ENCODE data around the gene MRTFA. TPM values are rescaled to one million over a fixed set of nuclear protein-coding genes. Genes with fewer than 3 reads are reported as not detected.

Gene MRTFA
- polyA plus RNA-seq, 2 of the 4 experiments (the other 2 are of a cell fraction): 6.8 to 48.3 TPM

DNA sequence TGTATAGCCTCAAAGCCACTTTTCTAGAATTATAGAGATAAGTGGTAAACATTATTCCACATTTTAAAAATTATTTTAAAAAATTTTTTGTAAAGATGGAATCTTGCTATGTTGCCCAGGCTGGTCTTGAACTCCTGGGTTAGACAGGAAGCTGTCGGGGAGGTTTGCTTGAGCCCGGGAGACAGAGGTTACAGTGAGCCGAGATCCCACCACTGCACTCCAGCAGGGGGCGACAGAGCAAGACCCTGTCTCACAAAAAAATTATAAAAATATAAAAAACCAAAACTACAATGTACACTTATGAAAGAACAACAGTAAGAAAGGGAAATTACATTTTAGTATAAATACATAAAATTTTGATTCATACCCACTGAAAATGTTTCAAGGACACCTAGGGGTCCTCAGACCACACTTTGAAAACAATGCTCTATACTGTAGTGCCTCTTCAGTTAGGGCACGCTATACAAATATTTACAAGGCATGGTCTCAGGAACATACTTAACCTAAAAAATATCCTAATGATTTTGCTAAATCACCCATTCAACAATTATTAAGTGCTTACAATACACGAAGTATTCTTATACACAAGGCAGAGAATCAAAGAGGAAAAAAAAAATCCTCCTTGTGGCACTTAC, 111.2 kb downstream of the MRTFA start:
- TF ChIP-seq, protein P1, sequence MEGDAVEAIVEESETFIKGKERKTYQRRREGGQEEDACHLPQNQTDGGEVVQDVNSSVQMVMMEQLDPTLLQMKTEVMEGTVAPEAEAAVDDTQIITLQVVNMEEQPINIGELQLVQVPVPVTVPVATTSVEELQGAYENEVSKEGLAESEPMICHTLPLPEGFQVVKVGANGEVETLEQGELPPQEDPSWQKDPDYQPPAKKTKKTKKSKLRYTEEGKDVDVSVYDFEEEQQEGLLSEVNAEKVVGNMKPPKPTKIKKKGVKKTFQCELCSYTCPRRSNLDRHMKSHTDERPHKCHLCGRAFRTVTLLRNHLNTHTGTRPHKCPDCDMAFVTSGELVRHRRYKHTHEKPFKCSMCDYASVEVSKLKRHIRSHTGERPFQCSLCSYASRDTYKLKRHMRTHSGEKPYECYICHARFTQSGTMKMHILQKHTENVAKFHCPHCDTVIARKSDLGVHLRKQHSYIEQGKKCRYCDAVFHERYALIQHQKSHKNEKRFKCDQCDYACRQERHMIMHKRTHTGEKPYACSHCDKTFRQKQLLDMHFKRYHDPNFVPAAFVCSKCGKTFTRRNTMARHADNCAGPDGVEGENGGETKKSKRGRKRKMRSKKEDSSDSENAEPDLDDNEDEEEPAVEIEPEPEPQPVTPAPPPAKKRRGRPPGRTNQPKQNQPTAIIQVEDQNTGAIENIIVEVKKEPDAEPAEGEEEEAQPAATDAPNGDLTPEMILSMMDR (IDR thresholded peaks at IDR 0.05): peak; percentile 65
- TF ChIP-seq, protein P2, sequence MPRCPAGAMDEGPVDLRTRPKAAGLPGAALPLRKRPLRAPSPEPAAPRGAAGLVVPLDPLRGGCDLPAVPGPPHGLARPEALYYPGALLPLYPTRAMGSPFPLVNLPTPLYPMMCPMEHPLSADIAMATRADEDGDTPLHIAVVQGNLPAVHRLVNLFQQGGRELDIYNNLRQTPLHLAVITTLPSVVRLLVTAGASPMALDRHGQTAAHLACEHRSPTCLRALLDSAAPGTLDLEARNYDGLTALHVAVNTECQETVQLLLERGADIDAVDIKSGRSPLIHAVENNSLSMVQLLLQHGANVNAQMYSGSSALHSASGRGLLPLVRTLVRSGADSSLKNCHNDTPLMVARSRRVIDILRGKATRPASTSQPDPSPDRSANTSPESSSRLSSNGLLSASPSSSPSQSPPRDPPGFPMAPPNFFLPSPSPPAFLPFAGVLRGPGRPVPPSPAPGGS (IDR thresholded peaks at IDR 0.05): no peak
- TF ChIP-seq RAD21 (conservative IDR thresholded peaks at IDR 0.05 in 1 of 2, IDR thresholded peaks at IDR 0.05 in 1 of 2) (peak; percentile 42 to 55), NR3C1 (IDR thresholded peaks at IDR 0.05) (no peak), SMC3 (IDR thresholded peaks at IDR 0.05) (peak; percentile 63), ZFP36 (IDR thresholded peaks at IDR 0.05; ENCODE audit: borderline replicate concordance, partially characterized antibody) (no peak)
- Histone ChIP-seq H3K4me1 (peaks cover 78% of the 10 kb centered on the region), H3K4me3 (no peak overlapping the region), H3K27ac (peak overlapping the region; percentile 68 to 85), H3K4me2 (peak overlapping the region; percentile 48), H3K9me3 (peaks cover 7% of the 10 kb centered on the region)
- CTCF ChIA-PET: interaction anchor here (0.6 to 9.3 kb wide), 29 partner anchors 9 to 374 kb away, joined by 3 to 87 read pairs (median 4); partner anchors contain the start of gene MRTFA
- ATAC-seq: peak; percentile 39 to 75; a peak in 3 of 6 replicates
- POLR2A ChIA-PET: interaction anchor here (0.5 to 1.7 kb wide), 3 partner anchors 9 to 126 kb away, joined by 3 to 6 read pairs (median 3); no protein-coding TSS in a partner anchor
- DNase-seq (ENCODE audit: low read depth in 1 of 2, low spot score in 1 of 2): peak in 1 of 2 experiments; percentile 65
- no peak for FAIRE-seq
- 26% methylated on average over 6 of the region's 6 CpGs for WGBS (ENCODE audit: missing lambda C conversion rate)

DNA sequence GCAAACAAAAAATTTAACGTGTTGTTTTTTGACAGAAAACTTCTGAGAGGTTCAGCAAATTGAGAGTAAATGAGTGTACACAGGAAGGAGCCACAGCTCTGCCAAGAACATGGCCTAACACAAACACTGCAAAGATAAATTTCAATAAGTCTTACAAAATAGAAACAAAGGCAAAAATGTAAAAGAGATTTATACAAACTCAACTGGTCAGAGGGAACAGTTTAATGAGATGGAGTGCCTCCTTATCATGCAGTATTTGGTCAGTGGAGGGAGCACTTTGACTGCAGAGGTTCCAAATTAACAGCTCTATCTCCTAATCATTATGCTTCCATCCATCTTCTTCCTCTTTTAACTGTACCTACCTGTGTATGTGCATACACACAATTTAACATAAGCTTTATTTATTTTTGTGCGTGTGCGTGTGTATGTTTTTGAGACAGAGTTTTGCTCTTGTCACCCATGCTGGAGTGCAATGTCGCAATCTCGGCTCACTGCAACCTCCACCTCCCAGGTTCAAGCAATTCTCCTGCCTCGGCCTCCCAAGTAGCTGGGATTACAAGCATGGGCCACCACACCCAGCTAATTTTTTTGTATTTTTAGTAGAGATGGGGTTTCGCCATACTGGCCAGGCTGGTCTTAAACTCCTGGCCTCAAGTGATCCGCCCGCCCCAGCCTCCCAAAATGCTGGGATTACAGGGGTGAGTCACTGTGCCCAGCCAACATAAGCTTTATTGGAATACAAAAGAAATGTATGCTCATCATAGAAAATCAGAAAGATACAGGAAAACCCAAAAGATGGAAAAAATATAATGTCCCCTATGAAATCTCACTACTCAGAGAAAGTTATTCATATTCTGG, 111.9 kb downstream of the MRTFA start:
- TF ChIP-seq ESRRA (IDR thresholded peaks at IDR 0.05; ENCODE audit: borderline replicate concordance, low read length) (no peak), CEBPB (IDR thresholded peaks at IDR 0.05) (peak; percentile 60 to 83), HOXB5 (CRISPR knock-in tag; IDR thresholded peaks at IDR 0.05) (no peak), EHF (CRISPR knock-in tag; IDR thresholded peaks at IDR 0.05) (no peak), RNF2 (IDR thresholded peaks at IDR 0.05; ENCODE audit: borderline replicate concordance, low read depth) (no peak), POLR2AphosphoS2 (conservative IDR thresholded peaks at IDR 0.05; ENCODE audit: low read length) (no peak), SMC3 (IDR thresholded peaks at IDR 0.05) (peak; percentile 34; the same call in 1 of the 3 replicates), RAD21 (conservative IDR thresholded peaks at IDR 0.05 in 1 of 2, IDR thresholded peaks at IDR 0.05 in 1 of 2) (peak; percentile 36 to 51; a peak in 3 of 5 replicates), MAFK (IDR thresholded peaks at IDR 0.05; ENCODE audit: partially characterized antibody) (no peak), NPAS2 (CRISPR knock-in tag; IDR thresholded peaks at IDR 0.05; ENCODE audit: borderline replicate concordance) (no peak), ZC3H11A (IDR thresholded peaks at IDR 0.05) (no peak), JUN (IDR thresholded peaks at IDR 0.05) (no peak)
- TF ChIP-seq, protein P3, sequence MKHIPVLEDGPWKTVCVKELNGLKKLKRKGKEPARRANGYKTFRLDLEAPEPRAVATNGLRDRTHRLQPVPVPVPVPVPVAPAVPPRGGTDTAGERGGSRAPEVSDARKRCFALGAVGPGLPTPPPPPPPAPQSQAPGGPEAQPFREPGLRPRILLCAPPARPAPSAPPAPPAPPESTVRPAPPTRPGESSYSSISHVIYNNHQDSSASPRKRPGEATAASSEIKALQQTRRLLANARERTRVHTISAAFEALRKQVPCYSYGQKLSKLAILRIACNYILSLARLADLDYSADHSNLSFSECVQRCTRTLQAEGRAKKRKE (CRISPR knock-in tag; IDR thresholded peaks at IDR 0.05; ENCODE audit: low read depth): no peak
- TF ChIP-seq, protein P1 (IDR thresholded peaks at IDR 0.05): peak; percentile 34; the same call in 2 of the 3 replicates
- TF ChIP-seq, protein P4, sequence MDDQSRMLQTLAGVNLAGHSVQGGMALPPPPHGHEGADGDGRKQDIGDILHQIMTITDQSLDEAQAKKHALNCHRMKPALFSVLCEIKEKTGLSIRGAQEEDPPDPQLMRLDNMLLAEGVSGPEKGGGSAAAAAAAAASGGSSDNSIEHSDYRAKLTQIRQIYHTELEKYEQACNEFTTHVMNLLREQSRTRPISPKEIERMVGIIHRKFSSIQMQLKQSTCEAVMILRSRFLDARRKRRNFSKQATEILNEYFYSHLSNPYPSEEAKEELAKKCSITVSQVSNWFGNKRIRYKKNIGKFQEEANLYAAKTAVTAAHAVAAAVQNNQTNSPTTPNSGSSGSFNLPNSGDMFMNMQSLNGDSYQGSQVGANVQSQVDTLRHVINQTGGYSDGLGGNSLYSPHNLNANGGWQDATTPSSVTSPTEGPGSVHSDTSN (IDR thresholded peaks at IDR 0.05): no peak
- TF ChIP-seq, protein P5, sequence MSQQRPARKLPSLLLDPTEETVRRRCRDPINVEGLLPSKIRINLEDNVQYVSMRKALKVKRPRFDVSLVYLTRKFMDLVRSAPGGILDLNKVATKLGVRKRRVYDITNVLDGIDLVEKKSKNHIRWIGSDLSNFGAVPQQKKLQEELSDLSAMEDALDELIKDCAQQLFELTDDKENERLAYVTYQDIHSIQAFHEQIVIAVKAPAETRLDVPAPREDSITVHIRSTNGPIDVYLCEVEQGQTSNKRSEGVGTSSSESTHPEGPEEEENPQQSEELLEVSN (IDR thresholded peaks at IDR 0.05; ENCODE audit: borderline replicate concordance, low read depth): no peak
- ChIA-PET POLR2A (interaction anchor here (1.6 to 1.7 kb wide), 2 partner anchors 112 to 127 kb away, joined by 5 to 6 read pairs; partner anchors contain the start of gene MRTFA), CTCF (interaction anchor here (0.6 to 9.3 kb wide), 28 partner anchors 8 to 222 kb away, joined by 3 to 87 read pairs (median 4); partner anchors contain the start of gene MRTFA)
- Histone ChIP-seq H3K4me3 (no peak overlapping the region), H3K9me3 (peaks cover 10% of the 10 kb centered on the region), H3K4me1 (peaks cover 71% of the 10 kb centered on the region), H3K27ac (peak overlapping the region; percentile 68 to 85), H3K4me2 (peak overlapping the region; percentile 48)
- 68% methylated on average over 9 of the region's 9 CpGs for WGBS (ENCODE audit: missing lambda C conversion rate)
- no peak for FAIRE-seq
- peak in 1 of 2 experiments; percentile 37; a peak in 2 of 6 replicates for ATAC-seq
- peak in 1 of 2 experiments; percentile 42 for DNase-seq (ENCODE audit: low read depth in 1 of 2, low spot score in 1 of 2)

All from A549 (cell line).